Cerebellar nuclear complex (tissue), 1 donor: ENCODE results near the gene ACTR1B.
A peak's percentile ranks its signal among the peaks of the same experiment; 100 is the strongest.
"Not testable (repeated sequence)": the region's sequence is repeated elsewhere in the genome, so short reads cannot be mapped to it uniquely, and the experiment has no call there.

Experiments
- DNase-seq, 2 experiments: peaks; one replicate each; lab custom pipeline; 2025; lab: John Stamatoyannopoulos, UW

ACTR1B gene

DNA sequence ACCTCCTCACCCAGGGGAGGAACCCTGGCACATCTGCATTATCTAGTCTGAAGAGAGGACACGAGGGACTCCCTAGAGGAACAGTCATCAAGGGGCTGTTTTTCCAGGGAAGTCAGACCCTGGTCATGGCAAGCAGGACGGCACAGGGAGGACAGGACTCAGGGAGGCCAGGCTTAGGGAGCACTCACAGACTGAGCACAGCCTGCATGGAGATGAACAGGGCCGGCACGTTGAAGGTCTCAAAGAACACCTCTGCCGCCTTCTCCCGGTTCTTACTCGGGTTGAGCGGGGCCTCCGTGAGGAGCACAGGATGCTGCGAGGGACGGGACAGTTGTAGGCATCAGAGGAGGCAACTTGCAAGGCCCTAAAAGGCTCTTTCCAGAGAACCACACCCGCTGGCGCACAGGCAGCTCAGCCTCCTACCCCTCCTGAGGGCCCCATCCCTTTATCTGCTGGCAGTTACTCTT is 5.1 kb downstream of the ACTR1B start:
- DNase-seq: no peak

DNA sequence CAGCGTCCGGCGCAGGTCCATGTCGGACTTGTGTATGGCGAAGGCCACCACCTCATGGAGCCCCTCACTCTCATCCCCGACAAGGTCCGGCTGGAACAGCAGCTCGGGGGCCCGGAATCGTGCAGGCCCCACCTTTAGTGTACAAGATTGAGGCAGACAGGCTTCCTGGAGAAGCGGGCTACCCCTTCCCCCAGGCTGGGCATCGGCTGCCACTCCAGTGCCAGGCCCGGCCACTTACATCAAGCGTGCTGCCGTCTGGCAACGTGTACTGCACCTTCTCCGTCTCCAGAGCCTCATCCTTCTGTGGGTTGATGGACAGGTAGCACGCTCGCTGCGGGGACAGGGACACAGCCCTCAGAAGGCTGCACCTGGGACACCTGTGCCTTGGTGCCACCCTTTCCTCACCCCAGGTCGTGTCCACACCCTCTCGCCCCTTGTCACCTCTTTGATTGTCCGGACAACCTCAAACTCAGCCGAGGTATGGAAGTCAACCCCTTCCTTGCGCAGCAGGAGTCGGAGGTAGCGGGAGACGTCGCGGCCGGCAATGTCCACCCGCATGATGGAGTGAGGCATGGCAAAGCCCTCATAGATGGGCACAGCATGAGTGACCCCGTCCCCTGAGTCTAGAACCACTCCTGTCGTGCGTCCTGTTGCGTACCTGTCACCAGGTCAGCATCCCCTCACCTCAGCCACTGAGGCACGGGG is 5.7 kb downstream of the ACTR1B start:
- DNase-seq: no peak

DNA sequence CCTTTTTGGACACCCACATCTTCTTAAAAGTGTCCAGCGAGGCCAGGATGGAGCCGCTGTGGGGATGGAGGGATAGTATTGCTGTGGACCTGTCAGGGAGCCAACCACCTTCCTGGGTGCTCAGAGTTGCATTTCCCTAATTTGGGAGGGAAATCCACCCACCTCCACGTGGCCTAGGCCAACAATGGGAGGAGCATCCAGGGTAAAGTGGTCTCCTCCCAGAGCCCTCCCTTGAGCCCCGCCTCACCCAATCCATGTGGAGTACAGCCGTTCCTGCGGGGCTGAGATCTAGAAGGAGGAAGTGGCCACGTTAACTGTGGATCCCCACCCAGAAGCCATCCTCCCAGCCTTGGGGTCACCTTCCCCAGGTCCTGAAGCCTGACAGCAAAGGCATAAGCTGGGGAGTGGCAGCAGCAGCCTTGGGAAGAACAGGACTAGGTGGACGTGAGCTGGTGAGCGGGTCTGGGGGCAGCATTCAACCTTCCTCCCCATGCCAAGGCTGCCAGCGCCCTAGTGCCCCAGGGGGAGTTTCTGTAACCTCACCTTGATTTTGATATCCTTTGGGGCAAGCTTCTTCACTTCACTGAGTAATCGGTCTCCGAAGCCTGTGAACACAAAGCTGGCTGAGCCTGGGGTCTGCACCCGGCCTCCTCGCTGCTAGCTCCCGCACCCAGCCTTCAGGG is 6.8 kb downstream of the ACTR1B start:
- no peak for DNase-seq

DNA sequence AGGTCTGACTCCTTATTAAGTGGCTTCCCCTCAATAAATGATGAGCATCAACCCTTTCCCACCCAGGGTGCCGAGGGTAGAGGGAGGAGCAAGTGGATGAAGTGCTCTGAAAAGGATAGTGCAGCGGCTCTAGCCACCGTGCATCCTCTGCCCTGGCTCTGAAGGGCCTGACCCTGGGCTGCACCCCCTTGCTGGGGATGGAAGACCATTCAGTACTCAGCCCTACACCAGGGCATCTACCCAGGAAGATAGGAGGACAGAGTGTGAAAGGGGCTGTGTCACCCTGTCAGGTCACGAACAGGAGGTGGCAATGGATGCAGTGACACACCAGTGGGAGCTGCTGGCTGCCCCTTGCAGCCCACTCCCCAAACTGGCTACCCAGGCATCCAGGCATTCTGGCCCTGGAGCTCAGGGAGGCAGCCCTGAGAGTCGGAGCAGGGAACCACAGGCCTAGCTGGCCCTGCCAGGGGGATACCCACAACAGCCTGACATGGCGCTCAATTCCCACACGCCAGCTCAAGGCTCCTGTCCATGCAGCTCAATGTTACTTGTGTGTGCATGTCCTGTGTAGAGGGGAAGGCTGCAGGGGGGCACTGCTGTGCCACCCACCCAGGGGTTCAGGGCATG is 7.6 kb downstream of the ACTR1B start:
- no peak for DNase-seq

DNA sequence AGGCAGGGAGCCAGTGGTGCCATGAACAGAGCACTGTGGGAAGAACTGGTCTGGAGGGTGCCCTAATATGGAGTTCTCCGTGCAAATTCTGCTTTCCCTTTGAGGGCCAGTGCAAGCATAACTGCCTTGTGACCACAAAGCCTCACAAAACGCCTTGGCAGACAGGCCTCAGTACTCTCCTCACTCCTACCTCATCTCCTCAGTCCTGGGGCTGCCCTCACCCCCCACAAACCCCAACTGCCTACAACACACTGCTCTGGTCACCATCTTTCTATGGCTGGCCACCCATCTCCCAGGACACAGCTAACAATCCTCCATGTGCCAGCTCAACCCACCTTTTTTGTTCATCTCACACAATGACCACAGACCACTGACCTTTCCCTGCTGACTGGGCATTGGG is 9.1 kb downstream of the ACTR1B start:
- DNase-seq: no peak

DNA sequence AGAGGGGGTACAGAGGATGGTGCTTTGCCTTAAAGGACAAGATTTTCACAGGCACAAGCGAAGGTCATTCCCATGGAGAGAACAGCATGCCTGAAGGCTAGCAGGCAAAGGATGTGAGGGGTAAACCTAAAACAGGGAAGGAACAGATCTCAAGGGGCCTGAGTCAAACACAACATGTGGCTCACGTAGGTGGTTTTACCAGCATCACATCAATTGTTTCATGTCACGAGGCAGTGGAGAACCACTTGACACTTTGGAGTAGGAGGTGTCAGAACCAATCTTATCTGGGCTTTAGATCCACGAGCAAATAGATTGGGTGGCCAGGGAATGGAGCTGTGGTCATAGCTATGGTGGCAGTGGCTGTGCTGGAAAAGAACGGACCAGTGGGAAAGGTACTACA is 9.5 kb downstream of the ACTR1B start:
- DNase-seq: no peak

DNA sequence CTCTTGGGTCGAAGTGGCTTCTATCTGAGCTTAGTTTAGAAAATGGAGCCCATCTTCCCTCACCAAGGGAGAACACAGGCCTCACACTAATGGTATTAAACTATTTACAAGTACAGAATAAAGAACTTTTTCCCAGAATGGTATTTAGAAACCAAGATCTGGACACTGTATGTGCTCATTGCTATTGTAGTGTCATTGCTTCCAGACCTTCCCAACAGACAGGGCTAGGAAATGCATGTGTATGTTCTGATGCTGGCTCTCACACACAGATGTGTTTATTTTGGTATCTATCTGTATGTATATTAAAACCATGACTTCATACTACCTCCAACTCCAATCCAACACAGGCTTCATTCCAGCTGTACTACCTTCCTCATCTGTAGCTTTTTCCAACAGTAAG is 10.0 kb downstream of the ACTR1B start:
- DNase-seq: no peak

DNA sequence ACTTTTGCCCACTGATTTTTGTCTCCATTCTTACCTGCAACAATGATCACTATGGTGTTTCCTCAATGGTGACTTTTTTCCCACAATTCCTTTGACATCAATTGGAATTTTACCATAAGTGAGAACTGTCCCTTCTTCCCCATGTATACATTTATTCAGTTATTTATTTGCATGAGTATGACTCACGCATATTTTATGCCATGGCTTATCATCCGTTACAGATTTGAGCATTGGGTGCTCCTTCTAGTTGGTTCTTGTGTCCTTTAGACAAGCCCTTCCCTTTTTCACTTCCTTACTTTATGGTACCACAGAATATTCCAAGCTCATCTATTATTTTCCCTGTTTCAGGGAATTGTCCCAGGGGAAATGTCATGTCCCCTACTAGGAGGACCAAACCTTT is 10.4 kb downstream of the ACTR1B start:
- no peak for DNase-seq

DNA sequence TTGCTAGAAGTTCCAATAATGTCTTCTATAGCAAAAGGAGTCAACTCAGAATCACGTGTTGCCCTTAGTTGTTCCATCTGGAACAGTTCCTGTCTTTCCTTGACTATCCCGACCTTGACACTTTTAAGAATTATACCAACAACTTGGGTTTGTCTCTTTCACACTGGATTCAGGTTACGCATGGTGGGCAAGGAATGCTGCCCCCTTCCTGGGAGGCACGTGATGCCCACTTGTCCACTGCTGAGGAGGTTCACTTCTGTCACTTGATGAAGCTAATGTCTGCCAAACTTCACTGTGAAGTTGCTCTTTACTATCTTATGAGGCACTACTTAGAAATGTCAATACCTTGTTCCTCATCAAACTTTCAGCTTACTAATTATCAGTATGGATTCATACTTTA is 12.7 kb downstream of the ACTR1B start:
- DNase-seq: no peak

DNA sequence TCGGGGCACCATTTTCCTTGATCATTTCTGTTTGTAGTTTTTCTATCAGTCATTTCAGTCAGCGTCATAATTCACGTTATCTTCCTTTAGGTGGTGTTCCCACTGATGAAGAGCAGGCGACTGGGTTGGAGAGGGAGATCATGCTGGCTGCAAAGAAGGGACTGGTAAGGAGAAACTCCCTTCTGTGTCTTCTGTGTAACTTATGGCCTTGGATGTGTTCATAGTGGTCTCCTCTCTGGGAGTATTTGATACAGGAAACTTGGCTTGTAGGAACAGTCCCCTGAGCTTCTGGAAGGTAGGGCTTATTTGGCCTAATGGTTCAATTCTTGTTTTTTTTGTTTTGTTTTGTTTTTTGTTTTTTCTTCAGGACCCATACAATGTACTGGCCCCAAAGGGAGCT is 16.9 kb downstream of the ACTR1B start:
- no peak for DNase-seq

DNA sequence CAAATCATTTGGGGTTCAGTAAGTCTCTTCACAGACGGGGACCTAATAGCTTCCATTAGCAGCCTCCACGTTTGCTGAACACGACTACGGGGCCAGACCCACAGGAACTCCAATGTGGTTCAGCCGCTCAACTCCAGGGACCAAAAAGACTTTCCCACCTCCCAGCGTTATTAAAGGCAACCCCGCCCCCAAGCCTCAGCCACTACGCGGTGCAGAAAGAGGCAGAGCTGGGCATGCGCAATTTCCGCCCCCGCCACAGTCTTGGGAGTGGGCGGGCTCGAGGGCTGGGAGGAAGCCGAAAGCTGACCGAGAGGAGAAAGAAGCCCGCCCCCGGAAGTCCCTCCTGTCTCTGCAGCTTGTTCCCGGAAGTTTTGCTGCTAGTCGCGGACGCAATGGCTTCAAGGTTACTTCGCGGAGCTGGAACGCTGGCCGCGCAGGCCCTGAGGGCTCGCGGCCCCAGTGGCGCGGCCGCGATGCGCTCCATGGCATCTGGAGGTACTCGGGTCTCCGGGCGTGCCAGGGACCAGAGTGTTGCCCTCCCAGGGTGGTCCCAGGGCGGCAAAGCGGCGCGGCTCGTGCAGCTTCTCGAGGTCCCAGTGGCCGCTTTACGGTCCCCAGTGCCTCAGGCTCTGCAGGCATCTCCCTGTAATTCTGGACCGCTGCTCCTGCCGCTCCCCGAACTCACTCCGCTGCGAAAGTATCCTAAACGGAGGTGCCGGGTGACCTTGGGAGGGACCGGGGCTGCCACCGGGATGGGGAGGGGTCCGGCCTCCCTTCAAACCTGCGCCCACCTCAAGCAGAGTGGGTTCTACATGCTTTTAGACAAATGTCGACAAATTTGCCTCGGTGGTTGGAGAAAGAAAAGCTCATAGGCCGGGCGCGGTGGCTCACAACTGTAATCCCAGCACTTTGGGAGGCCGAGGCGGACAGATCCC is 17.9 kb downstream of the ACTR1B start, which contains the start of gene COX5B:
TSS of gene COX5B (plus strand) at position 368 of the 935 bp plus-strand sequence. CDS start at position 393, 25 bp downstream.
- DNase-seq: peak; percentile 92 to 98

DNA sequence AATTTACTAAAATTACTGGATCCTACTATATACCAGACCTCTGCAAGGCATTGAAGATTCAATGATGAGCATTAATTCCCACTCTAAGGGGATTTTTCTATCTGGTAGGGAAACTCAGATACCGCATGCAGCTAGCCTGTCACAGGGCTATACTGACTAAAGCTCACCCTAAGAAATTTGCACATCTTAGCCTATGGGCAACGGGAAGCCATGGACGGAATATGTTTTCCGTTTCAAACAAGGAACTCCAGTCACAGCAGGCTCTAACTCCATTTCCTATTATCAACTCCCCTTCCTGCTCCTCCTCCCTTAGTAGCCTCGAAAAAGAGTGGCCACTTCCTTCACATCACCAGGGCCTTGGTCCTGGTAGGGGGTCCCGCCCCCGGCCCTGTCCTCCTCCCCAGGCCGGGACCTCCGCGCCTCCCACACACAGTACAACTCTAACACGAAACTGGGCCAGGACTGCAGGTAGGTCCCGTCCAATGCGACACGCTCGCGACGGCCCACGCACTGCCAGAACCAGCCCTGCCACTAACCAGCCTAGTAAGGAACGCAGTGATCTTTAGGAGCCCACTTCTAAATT is 18.6 kb downstream of the ACTR1B start:
- no peak for DNase-seq

DNA sequence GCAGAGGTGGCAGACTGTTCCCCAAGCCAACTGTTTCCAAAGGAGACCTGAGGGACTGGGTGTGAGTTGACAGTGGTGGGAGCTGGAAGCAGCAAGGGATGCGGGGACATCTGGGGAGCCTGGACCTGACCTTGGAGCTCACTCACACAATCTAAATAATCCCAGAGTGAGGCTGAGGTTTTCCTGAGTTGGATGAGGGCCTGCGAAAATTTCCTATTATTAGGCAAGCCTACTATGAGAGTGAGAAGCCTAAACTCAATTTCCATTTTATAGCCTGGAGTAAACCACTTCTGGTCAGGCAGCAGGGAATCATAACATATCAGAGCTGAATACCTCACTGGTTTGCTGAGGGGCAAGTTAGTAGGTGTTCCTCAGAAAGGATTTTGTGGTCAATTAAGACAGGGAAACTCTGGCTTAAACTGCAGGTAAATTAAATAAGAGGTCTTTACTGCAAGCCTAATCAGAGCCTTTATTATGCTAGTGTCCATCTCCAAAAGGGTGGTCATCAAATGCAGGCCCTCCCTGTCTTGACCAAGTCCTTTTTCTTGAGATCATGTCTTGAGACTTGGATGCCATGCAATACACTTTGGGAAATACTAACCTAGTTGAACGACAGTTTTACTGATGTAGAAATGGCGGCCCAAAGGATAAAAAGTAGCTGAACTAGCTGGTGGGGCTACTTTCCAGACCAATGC is 19.7 kb downstream of the ACTR1B start:
- no peak for DNase-seq

DNA sequence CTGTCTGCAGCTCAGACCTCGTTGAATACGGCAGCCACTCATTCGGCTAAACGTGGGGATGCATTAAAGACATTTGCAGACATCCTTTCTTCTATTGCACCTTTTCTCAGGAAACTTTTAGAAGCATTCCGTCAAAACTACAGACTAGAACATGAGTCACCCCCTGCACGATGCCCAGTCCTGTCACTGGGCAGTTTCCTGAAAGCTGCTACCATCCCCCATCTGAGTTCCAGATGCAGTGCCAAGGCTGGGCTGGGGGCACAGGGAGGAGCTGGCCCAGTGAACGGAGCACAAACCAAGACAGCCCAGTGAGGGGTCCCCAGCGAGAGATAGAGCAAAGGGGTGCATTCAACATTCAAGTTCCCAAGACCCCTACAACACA is 37.8 kb downstream of the ACTR1B start:
- DNase-seq: not testable (repeated sequence)

DNA sequence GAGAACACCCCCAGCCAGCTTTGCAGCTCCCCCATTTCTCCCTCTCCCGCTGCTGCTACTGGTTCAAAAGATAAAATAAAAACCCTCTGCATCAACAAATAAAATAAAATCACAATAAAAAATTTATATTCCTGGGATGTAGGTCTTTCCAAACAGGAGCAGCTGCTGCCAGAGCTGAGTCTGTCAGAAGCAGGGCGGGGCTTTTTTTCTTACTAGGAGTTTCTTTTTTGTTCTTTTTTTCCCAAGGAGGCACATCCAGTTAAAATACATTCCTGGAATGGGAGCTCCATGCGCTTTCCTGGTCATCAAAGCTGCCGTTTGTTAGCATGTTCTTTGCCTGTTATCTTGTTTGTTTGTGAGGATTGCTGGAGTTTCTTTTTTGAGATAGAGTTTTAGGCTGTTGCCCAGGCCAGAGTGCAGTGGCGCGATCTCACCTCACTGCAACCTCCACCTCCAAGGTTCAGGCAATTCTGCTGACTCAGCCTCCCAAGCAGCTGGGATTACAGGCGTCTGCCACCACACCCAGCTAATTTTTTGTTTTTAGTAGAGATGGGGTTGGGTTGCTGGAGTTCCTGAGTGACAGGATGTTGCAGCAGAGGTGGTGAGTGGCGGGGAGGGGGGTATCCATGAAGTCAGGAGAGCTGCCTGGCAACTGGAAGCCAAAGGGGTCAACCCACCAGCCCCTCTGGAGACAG is 38.3 kb downstream of the ACTR1B start:
- not testable (repeated sequence) for DNase-seq

DNA sequence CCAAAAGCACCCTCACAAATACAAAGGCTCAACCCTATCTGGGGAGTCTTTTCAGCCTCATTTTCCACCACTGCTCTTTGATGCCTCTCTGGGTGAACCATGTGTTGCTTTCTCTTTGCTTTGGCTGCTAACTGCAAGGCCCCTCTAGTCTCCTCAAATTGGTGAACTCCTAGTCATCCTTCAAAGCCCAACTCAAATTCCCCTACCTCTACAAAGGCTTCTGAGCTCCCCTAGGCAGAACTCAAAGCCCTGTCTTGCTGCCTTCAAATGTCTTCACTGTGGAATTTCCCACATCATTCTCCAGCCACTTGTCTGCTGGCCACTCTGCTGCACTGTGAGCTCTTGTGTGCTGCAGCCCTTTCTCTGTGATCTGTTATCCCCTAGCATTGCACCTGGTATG is 40.9 kb downstream of the ACTR1B start:
- DNase-seq: not testable (repeated sequence)

DNA sequence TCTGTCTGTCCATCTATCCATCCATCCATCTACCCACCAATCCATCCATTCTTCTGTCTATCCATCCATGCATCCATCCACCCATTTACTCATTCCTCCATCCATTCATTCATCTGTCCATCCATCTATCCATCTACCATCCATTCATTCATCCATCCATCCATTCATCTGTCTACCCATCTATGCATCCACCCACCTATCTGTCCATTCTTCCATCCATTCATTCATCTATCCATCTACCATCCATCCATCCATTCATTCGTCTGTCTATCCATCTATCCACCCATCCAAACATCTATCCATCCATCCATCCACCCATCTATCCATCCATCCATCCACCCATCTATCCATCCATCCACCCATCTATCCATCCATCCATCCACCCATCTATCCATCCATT is 43.4 kb downstream of the ACTR1B start:
- not testable (repeated sequence) for DNase-seq

DNA sequence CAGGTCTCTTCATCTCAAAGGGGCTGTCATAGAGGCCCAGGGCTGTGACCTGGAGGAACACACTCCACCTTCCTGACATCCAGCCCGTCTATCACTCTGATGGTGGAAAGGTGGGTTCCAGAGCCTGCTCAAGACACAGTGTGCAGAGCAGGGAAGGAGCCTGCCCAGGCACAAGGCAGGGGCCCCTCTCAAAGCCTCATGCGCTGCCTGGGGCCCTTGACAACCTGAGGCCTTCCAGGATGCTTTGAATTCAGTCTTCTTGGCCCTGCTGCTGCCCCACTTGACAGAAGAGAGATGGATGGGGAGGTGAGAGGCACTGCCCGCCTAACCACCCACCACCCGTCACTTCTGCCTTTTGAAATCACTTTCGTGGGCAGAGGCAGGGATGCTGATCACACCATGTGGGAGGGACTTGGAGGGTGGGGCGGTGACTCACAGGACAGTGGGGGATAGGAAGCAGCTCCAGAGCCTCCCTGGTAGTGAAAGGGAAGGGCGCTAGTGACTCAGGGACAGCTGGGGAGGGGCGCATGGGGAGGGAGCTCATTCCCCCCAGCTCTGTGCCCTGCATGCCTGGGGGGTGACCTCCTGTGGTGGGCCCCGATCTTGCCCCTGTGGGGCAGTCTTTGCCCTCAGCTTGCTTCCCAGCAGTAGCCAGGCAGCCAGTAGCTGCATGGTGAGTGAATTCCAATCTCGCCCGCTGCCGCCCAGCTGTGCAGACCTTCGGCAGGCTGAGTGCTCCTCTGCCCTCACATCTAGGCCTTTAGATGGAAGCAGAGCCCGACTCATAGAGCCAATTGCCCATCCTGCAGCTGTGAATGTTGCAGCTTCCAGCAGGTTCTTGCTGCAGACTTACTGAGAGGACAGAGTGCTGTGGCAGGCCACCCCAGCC is 44.7 kb downstream of the ACTR1B start:
- DNase-seq: not testable (repeated sequence)

DNA sequence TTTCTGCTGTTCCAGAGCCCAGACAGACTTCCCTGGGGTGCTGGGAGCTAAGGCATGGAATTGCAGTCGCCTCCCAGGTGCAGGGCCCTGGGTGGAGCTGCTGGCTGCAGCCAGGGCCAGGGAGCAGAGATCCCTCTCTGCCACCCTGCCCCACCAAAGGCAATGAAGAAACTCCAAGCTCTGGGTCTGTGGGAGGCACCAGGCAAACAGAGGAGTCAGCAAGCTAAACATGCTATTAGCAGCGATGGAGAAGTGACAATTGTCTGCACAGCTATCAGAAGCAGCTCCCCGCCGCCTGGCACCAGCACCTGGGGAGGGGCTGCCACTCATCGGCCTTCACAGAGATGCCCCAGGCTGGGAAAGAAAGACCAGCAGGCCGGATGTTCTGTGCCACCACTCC is 45.9 kb downstream of the ACTR1B start:
- no peak for DNase-seq
